Dedifferentiated amniotic fluid mesenchymal stem cell (primary cell): ENCODE results near the gene VIPR2.
"Not testable (repeated sequence)": the region's sequence is repeated elsewhere in the genome, so short reads cannot be mapped to it uniquely, and the experiment has no call there.

Experiments used
- DNase-seq: peaks from one replicate; pipeline ENCODE4 v3.0.0-alpha.2; 2016; ENCODE audit errors: extremely low spot score

Gene VIPR2

DNA sequence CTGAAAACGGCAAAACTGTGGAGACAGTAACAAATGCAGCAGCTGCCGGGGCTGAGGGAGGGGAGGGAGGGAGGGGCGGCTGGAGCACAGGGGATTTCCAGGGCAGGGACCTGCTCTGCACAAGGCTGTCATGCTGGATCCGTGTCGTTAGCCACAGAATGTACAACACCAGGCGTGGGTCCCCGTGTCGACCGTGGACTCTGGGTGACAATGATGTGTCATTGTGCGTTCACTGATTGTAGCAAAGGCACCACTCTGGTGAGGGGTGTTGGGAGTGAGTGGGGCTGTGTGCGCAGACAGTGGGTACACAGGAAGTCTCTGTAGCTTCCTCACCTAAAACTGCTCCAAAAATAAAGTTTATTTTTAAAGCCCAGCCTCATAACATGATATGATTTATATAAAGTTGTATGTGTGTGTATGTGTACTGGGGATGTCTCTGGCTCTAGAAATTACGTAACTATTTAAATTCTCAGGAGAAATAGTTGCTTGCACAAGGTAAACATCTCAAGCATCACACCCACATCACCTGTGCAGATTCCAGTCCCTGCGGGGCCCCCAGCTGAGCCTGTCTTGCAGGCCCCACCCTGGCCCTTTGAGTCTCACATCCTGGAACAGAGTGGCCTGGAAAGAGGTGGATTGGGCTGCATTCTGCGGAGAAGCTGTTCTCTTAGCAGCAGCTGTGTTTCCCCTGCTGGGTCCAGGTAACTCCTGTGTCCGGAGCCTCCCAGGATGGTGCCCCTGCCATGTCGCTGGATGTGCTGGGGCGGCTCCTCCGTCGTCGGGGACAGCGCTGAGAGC is 152.6 kb downstream of the VIPR2 start:
- no peak for DNase-seq

- DNase-seq: no peak
Observed at GRCh38 chr7:158988996-158989395, 155.7 kb downstream of the VIPR2 start.

DNA sequence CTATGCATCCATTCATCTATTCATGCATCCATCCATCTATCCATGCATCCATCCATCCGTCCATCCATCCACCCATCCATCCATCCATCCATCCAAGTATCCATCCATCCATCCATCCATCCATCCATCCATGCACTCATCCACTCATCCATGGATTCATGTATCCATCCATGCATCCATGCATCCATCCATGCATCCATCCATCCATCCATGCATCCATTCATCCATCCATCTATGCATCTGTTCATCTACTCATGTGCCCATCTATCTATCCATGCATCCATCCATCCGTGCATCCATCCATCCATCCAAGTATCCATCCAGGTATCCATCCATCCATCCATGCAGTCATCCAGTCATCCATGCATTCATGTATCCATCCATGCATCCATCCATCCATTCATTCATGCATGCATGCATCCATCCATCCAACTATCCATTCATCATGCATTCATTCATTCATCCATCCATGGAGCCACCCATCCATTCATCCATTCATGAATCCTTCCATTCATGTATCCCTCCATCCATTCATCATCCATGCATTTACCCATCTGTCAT is 156.3 kb downstream of the VIPR2 start:
- DNase-seq: no peak

- no peak for DNase-seq
Observed at GRCh38 chr7:158987691-158988090, 157.0 kb downstream of the VIPR2 start.

DNA sequence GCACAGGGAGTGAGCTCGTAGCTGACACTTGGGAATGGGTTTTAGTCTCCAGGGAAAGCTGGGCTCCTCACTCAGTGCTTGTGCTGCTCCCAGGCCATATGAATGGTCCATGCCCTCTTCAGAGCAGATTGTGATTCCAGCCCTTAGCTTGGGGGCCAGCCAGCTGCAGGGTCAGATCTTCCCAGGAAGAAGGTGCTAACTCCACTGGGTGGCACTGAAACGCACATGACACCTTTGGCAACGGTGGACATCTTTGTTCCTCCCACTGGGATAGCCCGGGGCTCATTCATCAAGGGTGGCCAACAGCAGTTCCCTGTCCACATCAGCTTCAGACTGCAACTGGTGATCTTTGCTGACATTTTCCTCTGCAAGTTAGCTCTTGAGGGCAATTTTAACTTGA is 159.1 kb downstream of the VIPR2 start:
- DNase-seq: no peak

- not testable (repeated sequence) for DNase-seq
Observed at GRCh38 chr7:158984007-158984406, 160.7 kb downstream of the VIPR2 start.

DNA sequence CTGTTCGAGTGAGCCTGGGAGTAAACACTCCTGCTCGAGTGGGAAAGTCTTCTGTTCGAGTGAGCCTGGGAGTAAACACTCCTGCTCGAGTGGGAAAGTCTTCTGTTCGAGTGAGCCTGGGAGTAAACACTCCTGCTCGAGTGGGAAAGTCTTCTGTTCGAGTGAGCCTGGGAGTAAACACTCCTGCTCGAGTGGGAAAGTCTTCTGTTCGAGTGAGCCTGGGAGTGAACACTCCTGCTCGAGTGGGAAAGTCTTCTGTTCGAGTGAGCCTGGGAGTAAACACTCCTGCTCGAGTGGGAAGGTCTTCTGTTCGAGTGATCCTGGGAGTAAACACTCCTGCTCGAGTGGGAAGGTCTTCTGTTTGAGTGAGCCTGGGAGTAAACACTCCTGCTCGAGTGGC is 162.6 kb downstream of the VIPR2 start:
- not testable (repeated sequence) for DNase-seq

GRCh38 chr7:158979635-158980351 is 164.9 kb downstream of the VIPR2 start:
- DNase-seq: no peak

DNA sequence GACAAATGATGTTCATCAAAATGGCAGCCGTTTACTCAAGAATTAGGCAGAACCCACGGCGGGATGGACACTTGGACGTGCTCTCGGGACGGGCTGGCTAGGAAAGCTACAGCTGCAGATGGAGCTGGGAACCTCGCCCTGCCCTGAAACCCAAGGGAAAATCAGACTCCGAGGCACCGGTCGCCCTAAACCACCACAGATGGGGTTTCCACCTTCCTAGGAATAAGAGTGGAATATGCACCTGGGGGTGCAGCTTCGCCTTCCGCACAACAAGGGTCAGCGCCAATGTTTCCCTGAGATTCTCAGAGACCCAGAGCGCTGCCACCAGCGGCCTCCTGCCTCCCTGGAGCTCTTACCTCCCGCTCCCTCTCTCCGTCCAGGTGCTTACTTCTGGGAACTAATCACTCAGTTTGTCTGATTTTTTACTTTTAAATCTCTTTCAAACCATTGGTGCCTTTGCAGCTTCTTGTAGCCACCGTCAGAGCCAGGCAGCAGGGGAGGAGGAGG is 165.6 kb downstream of the VIPR2 start:
- DNase-seq: no peak
